HL-60 (cell line): ENCODE data around the gene DIP2A.

Source experiments
- CTCF ChIP-seq: IDR thresholded peaks from one replicate; pipeline ENCODE4 v1.5.1; 2011; ENCODE audit warnings: low read length, control low read depth, inconsistent platforms; ENCODE audit not compliant: insufficient read depth
- GABPA ChIP-seq: IDR thresholded peaks from 2 replicates; pipeline ENCODE4 v1.6.1; 2012; ENCODE audit warnings: low read depth
- POLR2AphosphoS5 ChIP-seq: IDR thresholded peaks from 2 replicates; pipeline ENCODE4 v1.6.1; 2012; ENCODE audit warnings: low read depth
- SPI1 ChIP-seq: IDR thresholded peaks from 2 replicates; pipeline ENCODE4 v1.6.1; 2012; ENCODE audit warnings: low read depth, mild to moderate bottlenecking, borderline replicate concordance
- TF ChIP-seq, protein P1 (sequence below): IDR thresholded peaks from 2 replicates; pipeline ENCODE4 v1.6.1; 2012; ENCODE audit warnings: low read depth; ENCODE audit not compliant: insufficient replicate concordance

DNA sequence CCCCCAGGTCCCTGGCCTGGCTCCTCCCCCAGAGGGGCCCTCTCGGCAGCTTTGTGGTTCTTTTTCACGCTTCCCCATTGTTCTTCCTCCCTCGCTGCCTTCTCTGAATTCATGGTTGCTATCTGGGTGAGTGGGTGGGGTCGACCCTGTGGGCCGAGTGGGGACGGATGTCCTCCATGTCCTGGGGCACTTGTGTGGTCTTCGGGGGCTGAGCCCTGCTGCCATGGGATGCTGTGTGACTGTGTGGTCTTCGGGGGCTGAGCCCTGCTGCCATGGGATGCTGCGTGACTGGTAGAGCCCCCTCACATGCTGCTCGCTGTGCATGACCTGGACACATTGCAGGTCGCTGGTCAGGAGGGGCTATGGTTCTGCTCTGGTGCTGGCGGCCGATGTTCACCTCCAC is 21.6 kb upstream of the DIP2A start:
- TF ChIP-seq POLR2AphosphoS5 = no peak
- TF ChIP-seq, protein P1, sequence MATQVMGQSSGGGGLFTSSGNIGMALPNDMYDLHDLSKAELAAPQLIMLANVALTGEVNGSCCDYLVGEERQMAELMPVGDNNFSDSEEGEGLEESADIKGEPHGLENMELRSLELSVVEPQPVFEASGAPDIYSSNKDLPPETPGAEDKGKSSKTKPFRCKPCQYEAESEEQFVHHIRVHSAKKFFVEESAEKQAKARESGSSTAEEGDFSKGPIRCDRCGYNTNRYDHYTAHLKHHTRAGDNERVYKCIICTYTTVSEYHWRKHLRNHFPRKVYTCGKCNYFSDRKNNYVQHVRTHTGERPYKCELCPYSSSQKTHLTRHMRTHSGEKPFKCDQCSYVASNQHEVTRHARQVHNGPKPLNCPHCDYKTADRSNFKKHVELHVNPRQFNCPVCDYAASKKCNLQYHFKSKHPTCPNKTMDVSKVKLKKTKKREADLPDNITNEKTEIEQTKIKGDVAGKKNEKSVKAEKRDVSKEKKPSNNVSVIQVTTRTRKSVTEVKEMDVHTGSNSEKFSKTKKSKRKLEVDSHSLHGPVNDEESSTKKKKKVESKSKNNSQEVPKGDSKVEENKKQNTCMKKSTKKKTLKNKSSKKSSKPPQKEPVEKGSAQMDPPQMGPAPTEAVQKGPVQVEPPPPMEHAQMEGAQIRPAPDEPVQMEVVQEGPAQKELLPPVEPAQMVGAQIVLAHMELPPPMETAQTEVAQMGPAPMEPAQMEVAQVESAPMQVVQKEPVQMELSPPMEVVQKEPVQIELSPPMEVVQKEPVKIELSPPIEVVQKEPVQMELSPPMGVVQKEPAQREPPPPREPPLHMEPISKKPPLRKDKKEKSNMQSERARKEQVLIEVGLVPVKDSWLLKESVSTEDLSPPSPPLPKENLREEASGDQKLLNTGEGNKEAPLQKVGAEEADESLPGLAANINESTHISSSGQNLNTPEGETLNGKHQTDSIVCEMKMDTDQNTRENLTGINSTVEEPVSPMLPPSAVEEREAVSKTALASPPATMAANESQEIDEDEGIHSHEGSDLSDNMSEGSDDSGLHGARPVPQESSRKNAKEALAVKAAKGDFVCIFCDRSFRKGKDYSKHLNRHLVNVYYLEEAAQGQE = no peak
- no peak for TF ChIP-seq CTCF
- no peak for TF ChIP-seq GABPA
- peak; percentile 38; the same call in 1 of the 2 replicates for TF ChIP-seq SPI1
